H1 (cell line): ENCODE results near the gene VPS50. TPM values are rescaled to one million over a fixed set of nuclear protein-coding genes. Genes with fewer than 3 reads are reported as not detected.

ENCODE experiments used
- CTCF ChIA-PET: fragments of 300-600 bp; sonication (Branson Sonifier 250); formaldehyde crosslinking; loops from one replicate; lab custom pipeline; 2021; ENCODE audit not compliant: partially characterized antibody; lab: Charles Lee
- POLR2A ChIA-PET: fragments of 300-600 bp; sonication (Branson Sonifier 250); formaldehyde crosslinking; loops from one replicate; lab custom pipeline; 2021; ENCODE audit warnings: inconsistent platforms; ENCODE audit not compliant: partially characterized antibody; lab: Charles Lee
- DNase-seq, 2 experiments: peaks; one replicate each; pipeline versions ENCODE4 v3.0.0 to v3.0.0-alpha.2; 2010 to 2022; ENCODE audit warnings: low spot score in 2 of 2, low read depth in 1 of 2, mixed read lengths in 1 of 2
- FAIRE-seq: peaks from 2 replicates; lab custom pipeline; 2011; peaks lifted over from hg19 to GRCh38; lab: Jason Lieb, UNC
- H2AFZ ChIP-seq: 2 replicates; pipeline ENCODE4 v1.8.1; 2012; ENCODE audit warnings: low read length, inconsistent platforms
- H2AK5ac ChIP-seq: 2 replicates; pipeline ENCODE4 v1.6.1; 2013; ENCODE audit warnings: low read depth, low read length
- H2BK120ac ChIP-seq: replicated peaks from 2 replicates; pipeline ENCODE3; 2013; ENCODE audit warnings: low read depth, low read length, inconsistent platforms
- H2BK12ac ChIP-seq: 2 replicates; pipeline ENCODE4 v1.6.1; 2013; ENCODE audit warnings: low read depth, low read length
- H2BK15ac ChIP-seq: 2 replicates; pipeline ENCODE4 v1.6.1; 2013; ENCODE audit warnings: low read length
- H2BK20ac ChIP-seq: 2 replicates; pipeline ENCODE4 v1.6.1; 2013; ENCODE audit warnings: low read length
- H2BK5ac ChIP-seq: 2 replicates; pipeline ENCODE4 v1.6.1; 2013; ENCODE audit warnings: low read depth, low read length
- H3K14ac ChIP-seq: 2 replicates; pipeline ENCODE4 v1.6.1; 2013; ENCODE audit warnings: inconsistent platforms; ENCODE audit not compliant: insufficient read length
- H3K18ac ChIP-seq: 2 replicates; pipeline ENCODE4 v1.6.1; 2013; ENCODE audit warnings: low read length; ENCODE audit errors: extremely low read depth
- H3K23ac ChIP-seq: 2 replicates; pipeline ENCODE4 v1.6.1; 2013; ENCODE audit warnings: inconsistent platforms; ENCODE audit not compliant: insufficient read length
- H3K23me2 ChIP-seq: 2 replicates; pipeline ENCODE4 v1.6.1; 2013; ENCODE audit warnings: low read depth, low read length
- H3K27ac ChIP-seq: 2 replicates; pipeline ENCODE4 v1.6.1; 2011; ENCODE audit warnings: low read depth, low read length, inconsistent platforms
- H3K27me3 ChIP-seq, 4 experiments: replicated peaks in 1 of 4; 1 replicate in 1 of 4; 2 replicates in 3 of 4; pipeline versions ENCODE4 v1.6.1 to v1.8.1; 2011 to 2013; ENCODE audit warnings: low read length in 3 of 4, mild to moderate bottlenecking in 3 of 4, inconsistent platforms in 2 of 4, mixed read lengths in 2 of 4, moderate library complexity in 1 of 4; ENCODE audit not compliant: control insufficient read depth in 3 of 4, insufficient read depth in 3 of 4; ENCODE audit errors: extremely low read depth in 1 of 4
- H3K36me3 ChIP-seq, 4 experiments: 2 replicates each; pipeline versions ENCODE4 v1.6.1 to v1.8.1; 2011 to 2013; ENCODE audit warnings: mild to moderate bottlenecking in 4 of 4, low read length in 3 of 4, moderate library complexity in 2 of 4, control low read depth in 1 of 4, inconsistent platforms in 1 of 4; ENCODE audit not compliant: insufficient read depth in 4 of 4, control insufficient read depth in 2 of 4
- H3K4ac ChIP-seq: replicated peaks from 2 replicates; pipeline ENCODE3; 2013; ENCODE audit warnings: low read length, low read depth, mixed read lengths, inconsistent platforms; ENCODE audit not compliant: insufficient read length
- H3K4me1 ChIP-seq, 4 experiments: replicated peaks in 1 of 4; 1 replicate in 1 of 4; 2 replicates in 3 of 4; pipeline versions ENCODE4 v1.6.1 to v1.8.1; 2011 to 2013; ENCODE audit warnings: low read length in 3 of 4, inconsistent platforms in 2 of 4, mixed read lengths in 1 of 4; ENCODE audit not compliant: insufficient read depth in 4 of 4, control insufficient read depth in 3 of 4
- H3K4me2 ChIP-seq, 2 experiments: 2 replicates each; pipeline versions ENCODE4 v1.6.1 to v1.8.1; 2011 to 2013; ENCODE audit warnings: low read depth in 2 of 2, low read length in 2 of 2, control low read depth in 1 of 2, inconsistent platforms in 1 of 2, mild to moderate bottlenecking in 1 of 2; ENCODE audit not compliant: insufficient read depth in 1 of 2
- H3K4me3 ChIP-seq, 4 experiments: fragments of 200-600, 300-600 bp in 1 of 4; sonication (generic), shearing (Covaris generic), sonication (Bioruptor Twin) in 1 of 4; 2 replicates each; pipeline versions ENCODE4 v1.5.1 to v1.8.1; 2011 to 2016; ENCODE audit warnings: low read length in 4 of 4, low read depth in 3 of 4, control low read depth in 2 of 4, inconsistent platforms in 2 of 4, mild to moderate bottlenecking in 2 of 4, mixed read lengths in 1 of 4, moderate library complexity in 1 of 4; ENCODE audit not compliant: insufficient read depth in 2 of 4; ENCODE audit errors: extremely low read depth in 1 of 4
- H3K56ac ChIP-seq: replicated peaks from 2 replicates; pipeline ENCODE3; 2013; ENCODE audit warnings: low read depth, mild to moderate bottlenecking, mixed read lengths, low read length, inconsistent platforms; ENCODE audit not compliant: insufficient read length
- H3K79me1 ChIP-seq: 2 replicates; pipeline ENCODE4 v1.6.1; 2013; ENCODE audit warnings: low read depth, low read length, control low read depth
- H3K79me2 ChIP-seq, 2 experiments: 2 replicates each; pipeline versions ENCODE4 v1.6.1 to v1.8.1; 2012 to 2013; ENCODE audit warnings: low read length in 2 of 2, mild to moderate bottlenecking in 2 of 2, inconsistent platforms in 1 of 2; ENCODE audit not compliant: insufficient read depth in 2 of 2, control insufficient read depth in 1 of 2
- H3K9ac ChIP-seq, 4 experiments: replicated peaks in 1 of 4; 1 replicate in 1 of 4; 2 replicates in 3 of 4; pipeline versions ENCODE4 v1.6.1 to v1.8.1; 2011 to 2013; ENCODE audit warnings: low read depth in 3 of 4, low read length in 3 of 4, control low read depth in 2 of 4, mild to moderate bottlenecking in 2 of 4, moderate library complexity in 2 of 4, inconsistent platforms in 1 of 4; ENCODE audit errors: extremely low read depth in 1 of 4
- H3K9me3 ChIP-seq, 2 experiments: 2 replicates each; pipeline versions ENCODE4 v1.6.1 to v1.8.1; 2012 to 2013; ENCODE audit warnings: mild to moderate bottlenecking in 2 of 2, moderate library complexity in 2 of 2, control low read depth in 1 of 2, inconsistent platforms in 1 of 2, low read depth in 1 of 2, low read length in 1 of 2, mixed read lengths in 1 of 2; ENCODE audit not compliant: insufficient read depth in 2 of 2
- H4K20me1 ChIP-seq, 2 experiments: replicated peaks in 1 of 2; 2 replicates each; pipeline versions ENCODE3 to v1.8.1; 2011 to 2013; ENCODE audit warnings: inconsistent platforms in 2 of 2, low read length in 2 of 2, mild to moderate bottlenecking in 1 of 2; ENCODE audit not compliant: insufficient read depth in 2 of 2, control insufficient read depth in 1 of 2
- H4K5ac ChIP-seq: 2 replicates; pipeline ENCODE4 v1.6.1; 2013; ENCODE audit warnings: low read length, low read depth, mixed read lengths, inconsistent platforms; ENCODE audit not compliant: insufficient read length
- H4K8ac ChIP-seq: 2 replicates; pipeline ENCODE4 v1.8.0; 2013; ENCODE audit warnings: mild to moderate bottlenecking, moderate library complexity, low read length, inconsistent platforms; ENCODE audit not compliant: insufficient read depth; ENCODE audit errors: extremely low read depth
- H4K91ac ChIP-seq: replicated peaks from 2 replicates; pipeline ENCODE3; 2013; ENCODE audit warnings: low read length, mixed read lengths, inconsistent platforms; ENCODE audit not compliant: insufficient read length
- BACH1 ChIP-seq: IDR thresholded peaks from 2 replicates; pipeline ENCODE4 v1.6.1; 2012; ENCODE audit warnings: low read length, improper control_type of control experiment
- BCL11A ChIP-seq, 2 experiments: IDR thresholded peaks; one replicate each; pipeline ENCODE4 v1.6.1; 2011; ENCODE audit warnings: low read depth in 2 of 2, low read length in 2 of 2, mild to moderate bottlenecking in 2 of 2
- CHD1 ChIP-seq: IDR thresholded peaks from 2 replicates; pipeline ENCODE4 v1.6.1; 2012; ENCODE audit warnings: low read depth, low read length, improper control_type of control experiment
- GABPA ChIP-seq: IDR thresholded peaks from 2 replicates; pipeline ENCODE4 v1.6.1; 2011; ENCODE audit warnings: mild to moderate bottlenecking, low read length, moderate library complexity, borderline replicate concordance; ENCODE audit not compliant: insufficient read depth
- KDM4A ChIP-seq: IDR thresholded peaks from one replicate; pipeline ENCODE4 v1.7.1; 2012; ENCODE audit warnings: low read depth, mild to moderate bottlenecking, moderate library complexity, low read length, inconsistent platforms; ENCODE audit not compliant: severe bottlenecking
- MAFK ChIP-seq: IDR thresholded peaks from 2 replicates; pipeline ENCODE4 v1.6.1; 2012; ENCODE audit warnings: low read depth, mild to moderate bottlenecking, improper control_type of control experiment, low read length
- RAD21 ChIP-seq, 2 experiments: IDR thresholded peaks in 1 of 2; conservative IDR thresholded peaks in 1 of 2; 2 replicates each; pipeline ENCODE4 v1.6.1; 2011; ENCODE audit warnings: low read depth in 2 of 2, low read length in 2 of 2, improper control_type of control experiment in 1 of 2, inconsistent platforms in 1 of 2, mild to moderate bottlenecking in 1 of 2, moderate library complexity in 1 of 2
- WGBS, 2 experiments: shearing (Covaris generic) in 1 of 2; methylation state at CpG; one replicate each; pipeline versions ENCODE4 v1.1.6 to v1.1.7; 2013 to 2015; ENCODE audit warnings: low lambda C conversion rate in 2 of 2, mixed read lengths in 2 of 2, inconsistent platforms in 1 of 2, low coverage in 1 of 2, missing lambda C conversion rate in 1 of 2; ENCODE audit not compliant: insufficient replicate concordance in 2 of 2, insufficient coverage in 1 of 2, insufficient read length in 1 of 2; ENCODE audit errors: extremely low coverage in 1 of 2, missing lambda C conversion rate in 1 of 2; 5-methylcytosine and 5-hydroxymethylcytosine counted together
- polyA plus RNA-seq, 7 experiments: library from polyadenylated mRNA; depleted of rRNA in 3 of 7; stranded (reverse) in 5 of 7; unstranded in 2 of 7; fragments of >200 nt in 5 of 7; fragments of 200-250 nt in 2 of 7; gene quantifications; 1 replicate in 5 of 7; 2 replicates in 1 of 7; 4 replicates in 1 of 7; pipeline versions ENCODE4 v1.2.1 to v1.2.3, GENCODE V29; 2011 to 2013; ENCODE audit warnings: missing spikeins in 2 of 7, mixed read lengths in 2 of 7
- total RNA-seq: library from RNA; stranded (reverse); fragmentation: NEBNext Ultra II Directional; extraction: Animal tissue kit (Norgen Biotek cat#: 25700); gene quantifications from 2 replicates; pipeline ENCODE4 v1.2.1, GENCODE V29; 2021
- TF ChIP-seq, protein P1 (sequence below): IDR thresholded peaks from 2 replicates; pipeline ENCODE4 v1.6.1; 2011; ENCODE audit warnings: low read depth, mild to moderate bottlenecking, low read length; ENCODE audit not compliant: insufficient read depth
- TF ChIP-seq, protein P2 (sequence below): IDR thresholded peaks from 2 replicates; pipeline ENCODE4 v1.6.1; 2012; ENCODE audit warnings: low read length, inconsistent platforms

VPS50 gene
- total and polyA plus RNA-seq, 2 of the 8 experiments (the other 6 are each of a cell fraction or from before 2014, with no cell fraction given): 3.7 to 9.3 TPM

DNA sequence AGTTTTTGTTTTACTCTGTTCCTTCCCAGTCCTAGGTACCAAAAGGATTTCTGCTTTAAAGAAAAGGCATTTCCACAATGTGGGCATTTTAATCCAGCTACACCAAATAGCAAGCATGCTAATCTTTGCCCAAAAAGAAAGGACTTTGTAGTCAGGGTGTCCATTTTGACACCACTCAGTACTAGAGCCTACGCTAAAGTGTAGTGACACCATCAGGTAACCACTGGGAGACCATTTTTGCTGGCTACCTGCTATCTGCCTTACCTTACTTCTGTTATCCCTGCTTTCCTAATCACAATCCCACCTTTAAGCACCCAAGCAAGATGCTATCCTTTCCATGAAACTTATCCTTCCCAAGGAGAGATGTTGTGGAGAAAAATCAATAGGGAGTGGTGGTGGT is 129.7 kb downstream of the VPS50 start:
- no peak overlapping the region for H4K91ac ChIP-seq
- H3K9ac ChIP-seq: no peak overlapping the region
- no peak for FAIRE-seq
- no peak overlapping the region for H3K4me3 ChIP-seq
- H3K79me2 ChIP-seq: no peaks in the 10 kb centered on the region
- H2BK12ac ChIP-seq: no peak overlapping the region
- H2BK5ac ChIP-seq: no peak overlapping the region
- no peak overlapping the region for H4K5ac ChIP-seq
- no peak for DNase-seq
- H3K36me3 ChIP-seq: no peaks in the 10 kb centered on the region
- no peak overlapping the region for H3K23ac ChIP-seq
- no peak overlapping the region for H3K56ac ChIP-seq
- ChIA-PET POLR2A (no interaction called here), CTCF (interaction anchor here (1.2 to 3.0 kb wide), 3 partner anchors 10 to 189 kb away, joined by 5 to 20 read pairs (median 9); no protein-coding TSS in a partner anchor)
- H4K20me1 ChIP-seq: no peaks in the 10 kb centered on the region
- H3K4ac ChIP-seq: no peak overlapping the region
- no peak overlapping the region for H4K8ac ChIP-seq
- no peak overlapping the region for H2BK15ac ChIP-seq
- H3K27me3 ChIP-seq: no peaks in the 10 kb centered on the region
- no peaks in the 10 kb centered on the region for H3K79me1 ChIP-seq
- 94% methylated on average over 1 of the region's 1 CpG; no CpG with 5 or more reads in 1 of the 2 experiments for WGBS, 2 experiments
- no peak overlapping the region for H3K18ac ChIP-seq
- no peak overlapping the region for H2BK20ac ChIP-seq
- H3K27ac ChIP-seq: no peak overlapping the region
- H2AFZ ChIP-seq: no peak overlapping the region
- H3K4me2 ChIP-seq: no peak overlapping the region
- TF ChIP-seq MAFK (no peak), RAD21 (IDR thresholded peaks at IDR 0.05 in 1 of 2, conservative IDR thresholded peaks at IDR 0.05 in 1 of 2; ENCODE audit: low read depth in 2 of 2, low read length in 2 of 2) (0 out of 4 replicates have a peak, but pooled peaks of 1 of the 2 experiments have one; percentile 4), BCL11A (IDR thresholded peaks at IDR 0.05; ENCODE audit: low read depth in 2 of 2, low read length in 2 of 2) (no peak), CHD1 (no peak), GABPA (no peak), BACH1 (no peak), KDM4A (no peak)
- TF ChIP-seq, protein P1, sequence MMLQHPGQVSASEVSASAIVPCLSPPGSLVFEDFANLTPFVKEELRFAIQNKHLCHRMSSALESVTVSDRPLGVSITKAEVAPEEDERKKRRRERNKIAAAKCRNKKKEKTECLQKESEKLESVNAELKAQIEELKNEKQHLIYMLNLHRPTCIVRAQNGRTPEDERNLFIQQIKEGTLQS: no peak
- TF ChIP-seq, protein P2, sequence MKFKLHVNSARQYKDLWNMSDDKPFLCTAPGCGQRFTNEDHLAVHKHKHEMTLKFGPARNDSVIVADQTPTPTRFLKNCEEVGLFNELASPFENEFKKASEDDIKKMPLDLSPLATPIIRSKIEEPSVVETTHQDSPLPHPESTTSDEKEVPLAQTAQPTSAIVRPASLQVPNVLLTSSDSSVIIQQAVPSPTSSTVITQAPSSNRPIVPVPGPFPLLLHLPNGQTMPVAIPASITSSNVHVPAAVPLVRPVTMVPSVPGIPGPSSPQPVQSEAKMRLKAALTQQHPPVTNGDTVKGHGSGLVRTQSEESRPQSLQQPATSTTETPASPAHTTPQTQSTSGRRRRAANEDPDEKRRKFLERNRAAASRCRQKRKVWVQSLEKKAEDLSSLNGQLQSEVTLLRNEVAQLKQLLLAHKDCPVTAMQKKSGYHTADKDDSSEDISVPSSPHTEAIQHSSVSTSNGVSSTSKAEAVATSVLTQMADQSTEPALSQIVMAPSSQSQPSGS: no peak
- H3K23me2 ChIP-seq: no peaks in the 10 kb centered on the region
- H2AK5ac ChIP-seq: no peak overlapping the region
- H3K4me1 ChIP-seq: no peaks in the 10 kb centered on the region
- no peaks in the 10 kb centered on the region for H3K9me3 ChIP-seq
- H3K14ac ChIP-seq: no peak overlapping the region
- H2BK120ac ChIP-seq: no peak overlapping the region
